ENCODE measurements around the gene F12.
"Not testable (repeated sequence)": the region's sequence is repeated elsewhere in the genome, so short reads cannot be mapped to it uniquely, and the experiment has no call there.

F12 gene

GRCh38 chr5:177385720-177386119, 23.6 kb downstream of the F12 start:
- no peak for DNase-seq

- DNase-seq = no peak
Observed at GRCh38 chr5:177384134-177384533, 25.2 kb downstream of the F12 start, which contains the start of gene SLC34A1. TSS of gene SLC34A1 (plus strand) at chr5:177384434. CDS start at chr5:177385742, 1,308 bp downstream.

GRCh38 chr5:177383181-177383580, 26.2 kb downstream of the F12 start:
- no peak for DNase-seq

GRCh38 chr5:177382423-177383029, 26.8 kb downstream of the F12 start:
- DNase-seq = peak in 1 of 2 donors; percentile 34

GRCh38 chr5:177380805-177381126, 28.6 kb downstream of the F12 start:
- DNase-seq = no peak

GRCh38 chr5:177378884-177379883, 30.2 kb downstream of the F12 start:
- no peak for DNase-seq

- DNase-seq = no peak
Observed at GRCh38 chr5:177377851-177378776, 31.2 kb downstream of the F12 start.

- DNase-seq = no peak
Observed at GRCh38 chr5:177376107-177376506, 33.3 kb downstream of the F12 start.

- DNase-seq = not testable (repeated sequence)
Observed at GRCh38 chr5:177375516-177375915, 33.8 kb downstream of the F12 start.

GRCh38 chr5:177374211-177374610, 35.2 kb downstream of the F12 start:
- DNase-seq = no peak

- no peak for DNase-seq
Observed at GRCh38 chr5:177373806-177374205, 35.6 kb downstream of the F12 start.

GRCh38 chr5:177372910-177373309, 36.5 kb downstream of the F12 start:
- no peak for DNase-seq

GRCh38 chr5:177372034-177372896, 37.1 kb downstream of the F12 start:
- peak in 1 of 2 donors; percentile 35 for DNase-seq

GRCh38 chr5:177371120-177372033, 38.0 kb downstream of the F12 start:
- DNase-seq = no peak

GRCh38 chr5:177370488-177371119, 38.8 kb downstream of the F12 start:
- peak; percentile 59 to 77 for DNase-seq

- no peak for DNase-seq
Observed at GRCh38 chr5:177369645-177370440, 39.5 kb downstream of the F12 start.

GRCh38 chr5:177368869-177369644, 40.3 kb downstream of the F12 start:
- DNase-seq = peak in 1 of 2 donors; percentile 31
